Kidney (tissue), 14 donors: ENCODE results near the gene FAM170B. TPM values are rescaled to one million over a fixed set of nuclear protein-coding genes. Genes with fewer than 3 reads are reported as not detected.

ENCODE experiments used
- DNase-seq, 5 donors: peaks; one replicate each; pipeline ENCODE4 v3.0.0-alpha.2; 2013 to 2020
- FAIRE-seq: peaks from 2 replicates; lab custom pipeline; 2012; peaks lifted over from hg19 to GRCh38; lab: Jason Lieb, UNC
- H3K27ac ChIP-seq, 2 donors: one replicate each; pipeline ENCODE4 v1.7.0; 2013; ENCODE audit warnings: low read depth in 2 of 2, low read length in 2 of 2, inconsistent platforms in 1 of 2
- H3K27me3 ChIP-seq: one replicate; pipeline ENCODE4 v1.7.1; 2013; ENCODE audit warnings: low read length, inconsistent platforms; ENCODE audit not compliant: control insufficient read depth, insufficient read depth
- H3K36me3 ChIP-seq, 3 donors: one replicate each; pipeline versions ENCODE4 v1.7.0 to v1.7.1; 2013; ENCODE audit warnings: low read length in 3 of 3, control low read depth in 1 of 3, inconsistent platforms in 1 of 3; ENCODE audit not compliant: insufficient read depth in 3 of 3, control insufficient read depth in 2 of 3
- H3K4me1 ChIP-seq, 3 donors: one replicate each; pipeline versions ENCODE4 v1.7.0 to v1.7.1; 2013; ENCODE audit warnings: low read length in 3 of 3, inconsistent platforms in 1 of 3, low read depth in 1 of 3; ENCODE audit not compliant: control insufficient read depth in 2 of 3, insufficient read depth in 2 of 3
- H3K4me3 ChIP-seq, 3 donors: one replicate each; pipeline versions ENCODE4 v1.7.0 to v1.8.1; 2013; ENCODE audit warnings: low read length in 3 of 3, control low read depth in 1 of 3, inconsistent platforms in 1 of 3
- H3K9ac ChIP-seq, 3 donors: one replicate each; pipeline versions ENCODE4 v1.7.0 to v1.7.1; 2013; ENCODE audit warnings: low read length in 3 of 3, control low read depth in 1 of 3, inconsistent platforms in 1 of 3
- H3K9me3 ChIP-seq, 3 donors: one replicate each; pipeline versions ENCODE4 v1.7.0 to v1.7.1; 2013; ENCODE audit warnings: low read length in 3 of 3, control low read depth in 1 of 3, inconsistent platforms in 1 of 3; ENCODE audit not compliant: control insufficient read depth in 2 of 3, insufficient read depth in 1 of 3
- CTCF ChIP-seq: IDR thresholded peaks from 3 replicates; pipeline ENCODE4 v1.5.1; 2012; ENCODE audit warnings: mild to moderate bottlenecking, moderate library complexity, borderline replicate concordance; ENCODE audit not compliant: insufficient read depth; ENCODE audit errors: extremely low read depth
- intact Hi-C: fragments of 100-400 bp; cut with DNase I; formaldehyde crosslinking; loops from one replicate; pipeline ENCODE4 v1.11.1; 2022
- polyA plus RNA-seq: library from polyadenylated mRNA; stranded (reverse); fragments of 350-450 nt; fragmentation: Illumina TruSeq; extraction: RNeasy Lipid Tissue Mini Kit (QIAGEN cat#74804); gene quantifications from one replicate; pipeline ENCODE4 v1.2.3, GENCODE V29; 2014; ENCODE audit warnings: low read depth, low replicate concordance; ENCODE audit not compliant: insufficient read depth
- total RNA-seq: library from RNA; stranded (reverse); fragmentation: NEBNext Ultra II Directional; extraction: Animal tissue kit (Norgen Biotek cat#: 25700); gene quantifications from one replicate; pipeline ENCODE4 v1.2.1, GENCODE V29; 2021
- donor health status: control.
- donor health status: control.
- donor health status: control.
- donor health status: control.
- donor health status: control.
- donor health status: DM: yes; HTN: yes; CAD: no.
- donor health status: Normal renal cell carcinoma (clear cell type).

Gene FAM170B
- total and polyA plus RNA-seq, 2 donors from 2014 or later, result not detected

DNA sequence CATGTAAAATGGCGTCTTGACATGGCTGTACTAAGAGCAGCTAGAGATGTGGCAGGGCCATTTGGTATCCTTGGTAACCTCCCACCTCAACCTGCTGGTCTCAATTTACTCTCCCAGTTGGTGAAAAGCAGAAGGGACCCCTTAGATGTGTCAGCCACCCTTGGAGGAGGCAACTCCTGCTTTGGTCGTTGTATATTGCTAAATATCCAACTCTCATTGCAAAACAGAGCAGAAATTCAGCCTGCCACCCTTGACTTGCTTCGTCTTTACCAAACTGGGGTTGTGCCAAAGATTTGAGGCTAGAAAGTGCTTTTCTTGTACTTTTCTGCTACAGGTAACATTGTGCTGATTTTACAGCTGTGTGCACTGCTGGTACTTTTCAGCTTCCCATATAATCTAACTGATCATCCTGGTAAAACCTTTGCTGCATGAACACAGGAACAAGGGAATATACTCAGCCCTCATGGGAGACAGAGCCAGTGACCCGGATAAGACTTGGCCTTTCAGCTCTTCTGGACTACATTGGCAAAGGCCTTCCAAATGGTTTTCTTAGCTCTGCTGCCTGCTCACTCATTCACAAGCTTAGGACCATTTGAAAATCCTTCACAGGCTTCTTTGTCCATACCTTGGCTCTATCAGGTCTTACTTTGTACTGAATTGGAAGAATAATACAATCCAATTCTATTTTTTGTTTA, 16.3 kb downstream of the FAM170B start:
- no peaks in the 10 kb centered on the region for H3K36me3 ChIP-seq
- FAIRE-seq, result no peak
- H3K9me3 ChIP-seq, result no peaks in the 10 kb centered on the region
- intact Hi-C loops, result no loop called here
- TF ChIP-seq CTCF, result no peak
- DNase-seq, result peak in 1 of 5 donors; percentile 3
- H3K4me1 ChIP-seq, result peaks cover 0 to 7% (median 3%) of the 10 kb centered on the region in 3 donors
- no peaks in the 10 kb centered on the region for H3K27me3 ChIP-seq
- H3K27ac ChIP-seq, result no peak overlapping the region
- H3K4me3 ChIP-seq, result no peak overlapping the region
- H3K9ac ChIP-seq, result no peak overlapping the region

DNA sequence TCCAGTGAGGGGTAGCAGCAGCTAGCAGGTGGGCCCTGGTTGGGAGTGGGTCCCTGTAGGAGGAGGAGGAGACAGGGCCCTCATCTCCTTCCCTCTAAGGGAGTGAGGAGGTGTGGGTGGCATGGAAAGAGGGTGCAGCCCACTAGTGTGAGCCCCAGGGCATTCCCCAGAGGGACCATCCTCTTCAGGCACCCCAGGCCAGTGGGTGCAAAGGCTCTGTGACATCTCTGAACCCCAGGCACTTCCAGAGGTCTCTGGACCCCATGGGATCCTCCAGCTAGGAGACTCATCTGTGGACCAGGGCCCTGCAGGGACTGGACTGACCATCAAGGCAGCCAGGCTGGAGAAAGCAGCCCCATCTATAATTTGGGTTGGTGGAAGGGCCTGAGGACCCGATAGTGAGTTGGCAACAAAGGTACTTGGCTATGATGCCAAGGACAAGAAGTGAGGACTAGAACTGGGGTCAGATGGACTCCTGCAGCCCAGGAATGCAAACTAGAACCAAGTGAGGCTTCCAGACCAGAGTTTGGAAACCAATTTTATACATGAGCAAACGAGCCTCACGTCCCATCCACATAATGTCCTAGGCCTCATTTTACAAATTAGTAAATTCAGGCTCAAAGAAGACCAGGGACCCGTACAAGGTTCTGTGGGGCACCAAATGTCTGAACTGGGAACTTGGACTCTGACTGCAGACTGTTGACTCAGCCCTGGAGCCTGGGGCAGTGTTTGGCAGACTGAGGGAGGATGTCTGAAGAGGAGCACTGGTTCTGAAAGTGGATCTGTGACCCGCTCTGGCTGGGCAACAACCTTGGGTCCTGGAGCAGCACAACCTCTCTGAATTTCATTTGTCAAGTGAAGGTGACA, 17.1 kb downstream of the FAM170B start:
- no peak for FAIRE-seq
- H3K27ac ChIP-seq, result no peak overlapping the region

DNA sequence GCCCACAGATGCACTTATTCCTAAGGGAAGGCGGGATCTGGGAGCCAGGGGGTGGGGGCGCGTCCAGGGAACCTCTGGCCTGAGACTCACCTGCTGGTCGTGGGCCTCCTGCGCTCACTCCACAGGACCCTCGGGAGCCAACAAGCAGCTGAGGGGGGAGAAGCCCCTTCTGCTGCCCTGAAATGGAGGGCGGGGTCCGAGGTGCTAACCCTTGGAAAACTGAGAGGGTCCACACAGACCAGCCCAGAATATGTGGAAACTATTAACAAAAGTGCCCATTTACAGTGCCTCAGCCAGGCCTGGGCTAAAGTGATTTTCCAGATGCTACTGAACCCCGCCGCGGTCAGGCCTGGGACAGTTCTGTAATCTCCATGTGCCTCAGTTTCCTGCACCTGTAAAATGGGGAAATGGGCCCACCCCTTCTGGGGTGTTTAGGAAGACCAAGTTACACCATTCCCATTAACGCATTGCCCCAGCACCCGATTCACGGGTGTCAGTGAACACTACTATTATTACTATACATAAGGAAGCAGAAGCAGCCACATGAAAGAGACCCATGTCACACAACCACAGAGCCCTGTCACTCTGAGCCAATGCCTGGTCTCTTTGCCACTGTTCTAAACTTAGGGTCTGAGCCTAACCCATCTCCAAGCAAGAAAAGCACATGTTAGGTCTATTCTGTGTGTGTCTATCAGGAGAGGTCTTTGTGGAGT, 17.9 kb downstream of the FAM170B start:
- intact Hi-C loops, result no loop called here
- Histone ChIP-seq H3K9me3 (no peaks in the 10 kb centered on the region), H3K36me3 (no peaks in the 10 kb centered on the region), H3K9ac (no peak overlapping the region), H3K4me3 (peak overlapping the region in 1 of 3 donors; percentile 40), H3K4me1 (peaks cover 0 to 13% (median 3%) of the 10 kb centered on the region in 3 donors), H3K27ac (no peak overlapping the region), H3K27me3 (no peaks in the 10 kb centered on the region)
- TF ChIP-seq CTCF, result no peak
- no peak for FAIRE-seq
- peak in 1 of 5 donors; percentile 6 for DNase-seq

More for the DNA sequence above, 17.1 kb downstream of the FAM170B start:
- H3K9ac ChIP-seq, result no peak overlapping the region
- intact Hi-C loops, result no loop called here
- H3K27me3 ChIP-seq, result no peaks in the 10 kb centered on the region
- TF ChIP-seq CTCF, result no peak
- H3K36me3 ChIP-seq, result no peaks in the 10 kb centered on the region
- peaks cover 0 to 13% (median 3%) of the 10 kb centered on the region in 3 donors for H3K4me1 ChIP-seq
- no peak for DNase-seq
- no peaks in the 10 kb centered on the region for H3K9me3 ChIP-seq
- no peak overlapping the region for H3K4me3 ChIP-seq
